PC-9 (cell line): ENCODE results near the gene MAP4K3. TPM values are rescaled to one million over a fixed set of nuclear protein-coding genes. Genes with fewer than 3 reads are reported as not detected.

ENCODE experiments used
- BruUV-seq: library from RNA; stranded (reverse); fragments of 400-500 nt; replicated peaks from 2 replicates; lab custom pipeline; 2021; lab: Mats Ljungman, UMichigan
- CTCF ChIA-PET: fragments of 300-600 bp; sonication (Branson Sonifier 250); formaldehyde crosslinking; loops from one replicate; lab custom pipeline; 2022; ENCODE audit warnings: antibody characterized with exemption; lab: Charles Lee
- POLR2A ChIA-PET: fragments of 300-600 bp; sonication (Branson Sonifier 250); formaldehyde crosslinking; loops from one replicate; lab custom pipeline; 2022; ENCODE audit warnings: antibody characterized with exemption; ENCODE audit not compliant: unreplicated experiment; lab: Charles Lee
- DNase-seq, 2 experiments: peaks; one replicate each; pipeline versions ENCODE4 v3.0.0 to v3.0.0-alpha.2; 2015 to 2022; ENCODE audit warnings: mixed read lengths in 1 of 2
- H2AFZ ChIP-seq: fragments of 200-600 bp; sonication (generic); 2 replicates; pipeline ENCODE4 v1.8.1; 2017; ENCODE audit warnings: antibody characterized with exemption
- H3F3A ChIP-seq: fragments of 200-600 bp; sonication (generic); 2 replicates; pipeline ENCODE4 v1.8.1; 2017; ENCODE audit warnings: antibody characterized with exemption, mild to moderate bottlenecking, low read depth; ENCODE audit not compliant: insufficient read depth
- H3K27ac ChIP-seq: fragments of 200-600 bp; sonication (generic); 2 replicates; pipeline ENCODE4 v1.6.1; 2016; ENCODE audit warnings: mixed run types
- H3K27me3 ChIP-seq: fragments of 200-600 bp; sonication (generic); 2 replicates; pipeline ENCODE4 v1.6.1; 2016; ENCODE audit warnings: low read depth, mixed run types; ENCODE audit not compliant: insufficient read depth
- H3K36me3 ChIP-seq: fragments of 200-600 bp; sonication (generic); 2 replicates; pipeline ENCODE4 v1.6.1; 2016; ENCODE audit warnings: low read depth, mixed run types
- H3K4me1 ChIP-seq: fragments of 200-600 bp; sonication (generic); replicated peaks from 2 replicates; pipeline ENCODE4 v1.6.1; 2016; ENCODE audit warnings: mixed run types; ENCODE audit not compliant: insufficient read depth
- H3K4me2 ChIP-seq: fragments of 200-600 bp; sonication (generic); 2 replicates; pipeline ENCODE4 v1.6.1; 2017; ENCODE audit warnings: mixed run types
- H3K4me3 ChIP-seq: fragments of 200-600 bp; sonication (generic); 2 replicates; pipeline ENCODE4 v1.6.1; 2016; ENCODE audit warnings: mixed run types
- H3K79me2 ChIP-seq: fragments of 200-600 bp; sonication (generic); 2 replicates; pipeline ENCODE4 v1.6.1; 2017; ENCODE audit warnings: low read depth, mixed run types
- H3K9me2 ChIP-seq: fragments of 200-600 bp; sonication (generic); 2 replicates; pipeline ENCODE4 v1.8.1; 2017; ENCODE audit warnings: mild to moderate bottlenecking; ENCODE audit not compliant: insufficient read depth
- H3K9me3 ChIP-seq: fragments of 200-600 bp; sonication (generic); 2 replicates; pipeline ENCODE4 v1.8.1; 2016; ENCODE audit warnings: low read depth; ENCODE audit not compliant: insufficient read depth
- H4K20me1 ChIP-seq: fragments of 200-600 bp; sonication (generic); 2 replicates; pipeline ENCODE4 v1.8.1; 2017; ENCODE audit not compliant: insufficient read depth
- EZH2 ChIP-seq: fragments of 200-600 bp; sonication (generic); IDR thresholded peaks from 2 replicates; pipeline ENCODE4 v1.8.0; 2017; ENCODE audit warnings: antibody characterized with exemption, low read depth
- intact Hi-C: fragments of 100-400 bp; cut with micrococcal nuclease; formaldehyde crosslinking; loops from one replicate; pipeline ENCODE4 v1.10.0; 2022; ENCODE audit not compliant: unreplicated experiment
- total RNA-seq: library from RNA; stranded (reverse); gene quantifications from 2 replicates; pipeline ENCODE4 v1.2.3, GENCODE V29; 2021
- TF ChIP-seq, protein P1 (sequence below): fragments of 200-600 bp; sonication (generic); conservative IDR thresholded peaks from 2 replicates; pipeline ENCODE4 v1.6.1; 2017; ENCODE audit warnings: mixed run types, antibody characterized with exemption, mild to moderate bottlenecking, moderate library complexity

MAP4K3 gene
- total RNA-seq, 1 experiment from 2014 or later = 38.4 TPM

DNA sequence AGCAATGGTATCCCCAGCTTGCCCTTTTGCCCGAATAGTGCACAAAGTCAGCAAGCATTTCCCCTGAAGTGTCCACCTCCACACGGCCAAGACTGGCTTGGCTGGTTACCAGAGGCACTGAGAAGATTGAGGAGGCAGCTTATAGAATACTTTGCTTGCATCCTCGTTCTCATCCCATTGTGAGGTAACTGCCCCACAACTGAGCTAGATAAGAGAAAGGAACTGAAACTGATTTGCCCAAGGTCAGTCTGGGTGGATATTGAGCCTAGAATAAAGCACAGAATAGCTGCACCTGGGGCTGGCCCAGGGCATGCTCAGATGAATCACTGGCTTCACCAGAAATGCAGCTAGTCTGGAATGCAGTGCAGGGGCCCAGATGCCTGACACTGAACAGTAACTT is 32.7 kb upstream of the MAP4K3 start:
- Histone ChIP-seq H3K36me3 (no peaks in the 10 kb centered on the region), H3K4me3 (peak overlapping the region; percentile 22; the same call in 1 of the 2 replicates), H3K9me2 (no peaks in the 10 kb centered on the region), H3K9me3 (no peaks in the 10 kb centered on the region), H3K4me1 (peaks cover 46% of the 10 kb centered on the region), H3K27ac (peak overlapping the region; percentile 38), H3K4me2 (peak overlapping the region; percentile 57), H4K20me1 (no peaks in the 10 kb centered on the region), H3K79me2 (no peaks in the 10 kb centered on the region), H3F3A (peaks cover 34% of the 10 kb centered on the region), H3K27me3 (no peaks in the 10 kb centered on the region), H2AFZ (0 out of 2 replicates have a peak overlapping the region, but pooled peaks have one; percentile 21)
- BruUV-seq = no TSS peak
- intact Hi-C loops = no loop called here
- no peak for TF ChIP-seq EZH2
- TF ChIP-seq, protein P1, sequence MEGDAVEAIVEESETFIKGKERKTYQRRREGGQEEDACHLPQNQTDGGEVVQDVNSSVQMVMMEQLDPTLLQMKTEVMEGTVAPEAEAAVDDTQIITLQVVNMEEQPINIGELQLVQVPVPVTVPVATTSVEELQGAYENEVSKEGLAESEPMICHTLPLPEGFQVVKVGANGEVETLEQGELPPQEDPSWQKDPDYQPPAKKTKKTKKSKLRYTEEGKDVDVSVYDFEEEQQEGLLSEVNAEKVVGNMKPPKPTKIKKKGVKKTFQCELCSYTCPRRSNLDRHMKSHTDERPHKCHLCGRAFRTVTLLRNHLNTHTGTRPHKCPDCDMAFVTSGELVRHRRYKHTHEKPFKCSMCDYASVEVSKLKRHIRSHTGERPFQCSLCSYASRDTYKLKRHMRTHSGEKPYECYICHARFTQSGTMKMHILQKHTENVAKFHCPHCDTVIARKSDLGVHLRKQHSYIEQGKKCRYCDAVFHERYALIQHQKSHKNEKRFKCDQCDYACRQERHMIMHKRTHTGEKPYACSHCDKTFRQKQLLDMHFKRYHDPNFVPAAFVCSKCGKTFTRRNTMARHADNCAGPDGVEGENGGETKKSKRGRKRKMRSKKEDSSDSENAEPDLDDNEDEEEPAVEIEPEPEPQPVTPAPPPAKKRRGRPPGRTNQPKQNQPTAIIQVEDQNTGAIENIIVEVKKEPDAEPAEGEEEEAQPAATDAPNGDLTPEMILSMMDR = no peak
- CTCF ChIA-PET = interaction anchor here (0.6 to 0.7 kb wide), 2 partner anchors 18 to 162 kb away, joined by 3 to 6 read pairs; no protein-coding TSS in a partner anchor
- peak; percentile 66 to 76 for DNase-seq
- POLR2A ChIA-PET = interaction anchor here (0.6 to 0.9 kb wide), 3 partner anchors 22 to 33 kb away, joined by 4 to 11 read pairs (median 6); partner anchors contain the start of gene MAP4K3

DNA sequence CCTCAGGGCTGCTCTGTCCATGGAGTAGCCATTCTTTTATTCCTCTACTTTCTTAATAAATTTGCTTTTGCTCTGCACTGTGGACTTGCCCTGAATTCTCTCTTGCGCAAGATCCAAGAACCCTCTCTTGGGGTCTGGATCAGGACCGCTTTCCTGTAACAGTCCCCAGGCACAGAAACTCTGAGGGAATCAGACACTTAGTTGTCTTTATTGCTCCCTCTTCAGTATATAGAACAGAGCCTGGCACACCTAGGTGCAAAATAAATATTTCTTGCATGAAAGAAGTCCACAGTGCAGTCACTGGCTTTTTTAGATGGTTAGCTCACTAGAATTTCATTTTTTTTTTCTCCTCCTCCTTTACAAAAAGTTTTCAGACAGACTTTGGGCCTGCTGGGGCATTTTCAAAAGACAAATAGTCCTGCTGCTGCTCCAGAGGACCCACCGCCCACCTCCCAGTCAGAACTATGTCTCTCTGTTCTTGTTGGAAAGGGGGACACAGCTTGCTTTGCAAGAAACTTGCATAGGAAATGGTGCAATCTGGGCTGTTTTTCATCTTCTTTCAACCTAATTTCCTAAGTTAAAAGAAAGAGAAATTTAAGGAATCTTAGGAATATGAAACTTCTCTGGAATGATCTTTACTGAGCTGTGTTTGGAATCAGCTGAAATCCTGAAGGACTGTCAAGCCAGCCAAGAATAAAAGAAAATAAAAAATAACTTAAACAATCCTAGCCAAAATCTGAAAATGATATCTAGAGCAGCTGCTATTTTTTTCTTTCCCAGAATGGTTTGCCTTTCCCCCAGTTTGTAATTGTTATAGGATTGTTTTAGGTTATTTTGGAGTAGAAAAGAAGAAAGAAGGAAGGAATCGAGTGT is 31.7 kb upstream of the MAP4K3 start:
- H4K20me1 ChIP-seq = no peaks in the 10 kb centered on the region
- no peak overlapping the region for H3K4me3 ChIP-seq
- H3K4me1 ChIP-seq = peaks cover 46% of the 10 kb centered on the region
- no peaks in the 10 kb centered on the region for H3K79me2 ChIP-seq
- TF ChIP-seq, protein P1 = no peak
- no peak for TF ChIP-seq EZH2
- no peaks in the 10 kb centered on the region for H3K9me2 ChIP-seq
- H3K27ac ChIP-seq = peak overlapping the region; percentile 38
- peak overlapping the region; percentile 57 for H3K4me2 ChIP-seq
- H3K9me3 ChIP-seq = no peaks in the 10 kb centered on the region
- CTCF ChIA-PET = interaction anchor here (0.6 kb wide), 1 partner anchor 89 kb away, joined by 3 read pairs; no protein-coding TSS in a partner anchor
- POLR2A ChIA-PET = no interaction called here
- DNase-seq = no peak
- intact Hi-C loops = no loop called here
- no peaks in the 10 kb centered on the region for H3K36me3 ChIP-seq
- no peak overlapping the region for H2AFZ ChIP-seq
- no TSS peak for BruUV-seq
- no peaks in the 10 kb centered on the region for H3K27me3 ChIP-seq
- H3F3A ChIP-seq = peaks cover 34% of the 10 kb centered on the region

DNA sequence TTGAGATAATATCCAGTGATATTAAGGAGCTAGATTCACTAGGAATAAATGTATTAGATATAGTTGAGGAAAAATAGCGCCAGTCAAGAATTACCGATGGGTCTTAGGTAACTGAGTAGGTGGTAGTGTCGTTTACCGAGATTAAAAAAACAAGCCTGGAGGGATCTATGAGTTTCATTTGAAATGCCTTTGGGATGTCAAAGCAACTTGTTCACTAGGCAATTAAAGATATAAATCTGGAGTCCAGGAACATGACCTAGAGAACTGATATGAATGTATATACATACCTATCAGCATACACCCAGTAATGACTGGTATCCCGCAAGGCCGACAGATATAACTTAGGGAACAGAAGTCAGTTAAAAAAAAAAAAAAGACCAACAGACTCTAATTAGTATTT is 29.2 kb upstream of the MAP4K3 start:
- DNase-seq = no peak
- ChIA-PET POLR2A (no interaction called here), CTCF (no interaction called here)
- Histone ChIP-seq H3K79me2 (no peaks in the 10 kb centered on the region), H3K4me2 (no peak overlapping the region), H3K9me2 (no peaks in the 10 kb centered on the region), H3F3A (peaks cover 34% of the 10 kb centered on the region), H3K9me3 (no peaks in the 10 kb centered on the region), H3K27me3 (no peaks in the 10 kb centered on the region), H3K27ac (no peak overlapping the region), H4K20me1 (no peaks in the 10 kb centered on the region), H3K36me3 (no peaks in the 10 kb centered on the region), H2AFZ (no peak overlapping the region), H3K4me3 (no peak overlapping the region), H3K4me1 (peaks cover 43% of the 10 kb centered on the region)
- TF ChIP-seq, protein P1 = no peak
- no peak for TF ChIP-seq EZH2
- intact Hi-C loops = no loop called here
- no TSS peak for BruUV-seq
